ENCODE data around the gene NPSR1. TPM values are rescaled to one million over a fixed set of nuclear protein-coding genes. Genes with fewer than 3 reads are reported as not detected.
"Not testable (repeated sequence)": the region's sequence is repeated elsewhere in the genome, so short reads cannot be mapped to it uniquely, and the experiment has no call there.

NPSR1 gene, protein sequence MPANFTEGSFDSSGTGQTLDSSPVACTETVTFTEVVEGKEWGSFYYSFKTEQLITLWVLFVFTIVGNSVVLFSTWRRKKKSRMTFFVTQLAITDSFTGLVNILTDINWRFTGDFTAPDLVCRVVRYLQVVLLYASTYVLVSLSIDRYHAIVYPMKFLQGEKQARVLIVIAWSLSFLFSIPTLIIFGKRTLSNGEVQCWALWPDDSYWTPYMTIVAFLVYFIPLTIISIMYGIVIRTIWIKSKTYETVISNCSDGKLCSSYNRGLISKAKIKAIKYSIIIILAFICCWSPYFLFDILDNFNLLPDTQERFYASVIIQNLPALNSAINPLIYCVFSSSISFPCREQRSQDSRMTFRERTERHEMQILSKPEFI
- total RNA-seq (2014; rRNA removed; shearing (Covaris generic)), result not detected in 2 replicates

DNA sequence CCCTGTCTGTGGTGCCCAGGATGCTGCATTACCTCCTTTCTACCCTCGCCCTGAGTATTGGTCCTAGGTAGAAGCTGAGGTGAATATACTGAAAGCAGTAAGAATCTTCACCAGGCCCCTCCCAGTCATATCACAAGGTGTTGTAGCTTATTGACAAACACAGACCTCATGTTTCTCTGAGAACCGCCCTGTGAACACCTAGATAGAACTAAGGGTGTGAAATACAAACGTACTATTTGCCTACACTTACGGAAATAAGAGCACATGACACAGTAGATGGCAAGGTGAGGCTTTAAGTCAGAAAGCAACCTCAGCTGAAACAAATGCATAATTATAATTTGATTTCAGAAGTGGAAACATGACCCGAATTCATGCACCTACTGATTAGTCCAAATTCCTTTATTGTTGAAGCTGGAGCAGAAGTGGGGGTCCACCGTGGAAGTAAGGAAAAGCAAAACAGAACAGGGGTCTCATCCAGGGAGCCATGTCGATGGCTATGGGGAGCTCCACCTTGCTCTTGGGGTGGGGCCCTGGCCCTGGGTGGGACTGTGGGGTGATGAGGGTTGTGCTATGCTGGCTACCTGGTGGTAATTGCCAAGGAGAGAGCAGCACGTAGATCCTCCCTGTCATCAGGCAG is at the start of gene NPSR1:
NPSR1 (plus strand) TSS at position 587 of the 637 bp plus-strand sequence. CDS start 195 bp downstream, outside the sequence.
- Histone ChIP-seq H3K27ac (no peak within 1 kb of the TSS), H3K9me3 (replicated peaks) (no peaks in the 10 kb centered on the region)

DNA sequence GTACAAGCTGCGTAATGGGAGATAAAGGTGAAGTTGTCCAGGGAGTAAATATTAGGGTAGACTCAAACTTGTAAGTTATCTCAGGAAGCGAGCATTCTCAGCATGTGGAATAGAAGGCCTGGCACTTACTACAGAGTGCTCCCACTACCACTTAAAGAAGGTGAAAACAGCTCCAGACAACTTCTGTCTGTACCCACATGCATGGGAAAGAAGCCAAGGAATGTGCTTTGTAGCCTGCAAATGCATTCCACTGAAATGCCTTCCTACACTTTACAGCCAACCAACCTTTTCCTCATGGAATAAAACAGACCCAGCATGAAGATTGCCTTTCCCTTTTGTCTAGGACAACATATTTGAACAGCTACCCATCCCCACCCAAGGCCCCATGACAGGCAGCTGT is 45.4 kb upstream of the NPSR1 start:
- Histone ChIP-seq H3K36me3 (no peaks in the 10 kb centered on the region), H3K27ac (no peak overlapping the region), H3K9me3 (replicated peaks) (no peaks in the 10 kb centered on the region), H3K4me1 (replicated peaks) (no peaks in the 10 kb centered on the region), H3K27me3 (replicated peaks) (no peaks in the 10 kb centered on the region), H3K4me3 (no peak overlapping the region)
- DNase-seq (ENCODE audit: low read depth in 1 of 2, low spot score in 2 of 2), result no peak

More for the DNA sequence above, at the start of gene NPSR1:
- H3K4me1 ChIP-seq (replicated peaks), result no peaks in the 10 kb centered on the region
- no peak within 1 kb of the TSS for H3K4me3 ChIP-seq
- no peaks in the 10 kb centered on the region for H3K27me3 ChIP-seq (replicated peaks)
- no peak for DNase-seq (ENCODE audit: low read depth in 1 of 2, low spot score in 2 of 2)
- no peaks in the 10 kb centered on the region for H3K36me3 ChIP-seq

DNA sequence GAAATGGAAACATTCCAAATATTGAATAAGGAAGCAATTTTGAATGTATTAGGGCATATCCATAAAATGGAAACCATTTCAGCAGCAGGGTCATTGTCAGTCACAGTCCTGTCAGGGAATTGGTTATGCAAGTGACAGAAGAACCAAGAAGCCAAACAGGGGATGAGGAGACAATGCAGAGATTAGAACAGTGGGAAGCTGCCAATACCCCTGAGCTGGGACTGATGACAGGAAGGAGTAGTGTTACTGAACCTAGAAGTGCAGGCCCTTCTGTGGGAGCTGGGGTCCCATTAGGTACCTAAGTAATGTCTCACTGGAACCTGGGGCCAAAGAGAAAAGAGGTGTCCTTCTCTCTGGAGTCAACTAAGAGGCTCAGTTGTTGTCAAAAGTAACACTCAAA is 37.6 kb upstream of the NPSR1 start:
- H3K27ac ChIP-seq, result no peak overlapping the region
- no peak overlapping the region for H3K4me3 ChIP-seq
- no peaks in the 10 kb centered on the region for H3K4me1 ChIP-seq (replicated peaks)
- no peak for DNase-seq (ENCODE audit: low read depth in 1 of 2, low spot score in 2 of 2)
- H3K9me3 ChIP-seq (replicated peaks), result no peaks in the 10 kb centered on the region
- H3K36me3 ChIP-seq, result no peaks in the 10 kb centered on the region
- no peaks in the 10 kb centered on the region for H3K27me3 ChIP-seq (replicated peaks)

DNA sequence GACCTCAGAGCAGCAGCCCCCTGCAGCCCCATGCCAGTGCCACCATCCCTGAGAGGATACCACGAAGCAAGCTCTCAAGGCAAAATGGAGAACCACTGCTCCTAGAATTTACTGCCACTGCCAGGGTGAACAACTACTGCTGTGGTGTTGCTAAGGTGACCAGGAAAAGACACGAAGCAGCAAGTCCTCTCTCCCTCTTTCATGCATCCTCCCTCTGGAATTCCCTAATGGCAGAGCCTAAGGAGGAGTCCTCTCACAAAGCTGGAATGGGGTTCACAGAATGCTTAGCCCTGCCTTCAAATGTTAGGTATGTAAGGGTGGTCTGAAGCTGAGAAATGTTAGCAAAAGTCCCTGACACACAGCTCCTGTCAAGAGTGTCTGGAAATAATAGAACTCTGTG is 35.8 kb upstream of the NPSR1 start:
- DNase-seq (ENCODE audit: low read depth in 1 of 2, low spot score in 2 of 2), result no peak

DNA sequence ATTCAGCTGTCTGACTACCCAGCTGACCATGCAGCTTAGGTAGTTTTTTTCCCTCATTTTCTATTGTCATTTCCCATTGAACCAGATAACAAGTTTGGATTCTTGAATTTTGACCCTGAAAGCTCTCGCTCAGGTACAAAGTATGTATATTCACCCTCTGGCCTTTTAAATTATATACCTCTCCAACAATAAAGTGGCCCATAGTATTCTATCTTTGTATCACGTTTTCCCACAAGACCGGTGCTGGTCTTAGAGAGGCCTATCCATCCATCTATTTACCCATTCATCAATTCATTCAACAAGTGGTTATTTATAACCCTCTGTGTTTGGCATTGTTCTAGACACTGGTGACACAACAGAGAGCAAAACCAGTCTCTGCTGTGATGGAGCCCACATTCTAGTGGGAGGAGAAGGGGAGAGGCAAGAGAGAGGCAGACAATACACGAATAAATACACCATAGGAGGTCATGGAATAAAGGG is 35.2 kb upstream of the NPSR1 start:
- no peak for DNase-seq (ENCODE audit: low read depth in 1 of 2, low spot score in 2 of 2)
- H3K27me3 ChIP-seq (replicated peaks), result no peaks in the 10 kb centered on the region
- no peaks in the 10 kb centered on the region for H3K9me3 ChIP-seq (replicated peaks)
- H3K36me3 ChIP-seq, result no peaks in the 10 kb centered on the region
- H3K4me3 ChIP-seq, result no peak overlapping the region
- H3K4me1 ChIP-seq (replicated peaks), result no peaks in the 10 kb centered on the region
- H3K27ac ChIP-seq, result no peak overlapping the region

More for the DNA sequence above, 35.8 kb upstream of the NPSR1 start:
- Histone ChIP-seq H3K9me3 (replicated peaks) (no peaks in the 10 kb centered on the region), H3K36me3 (no peaks in the 10 kb centered on the region), H3K27me3 (replicated peaks) (no peaks in the 10 kb centered on the region), H3K27ac (no peak overlapping the region), H3K4me3 (no peak overlapping the region), H3K4me1 (replicated peaks) (no peaks in the 10 kb centered on the region)

DNA sequence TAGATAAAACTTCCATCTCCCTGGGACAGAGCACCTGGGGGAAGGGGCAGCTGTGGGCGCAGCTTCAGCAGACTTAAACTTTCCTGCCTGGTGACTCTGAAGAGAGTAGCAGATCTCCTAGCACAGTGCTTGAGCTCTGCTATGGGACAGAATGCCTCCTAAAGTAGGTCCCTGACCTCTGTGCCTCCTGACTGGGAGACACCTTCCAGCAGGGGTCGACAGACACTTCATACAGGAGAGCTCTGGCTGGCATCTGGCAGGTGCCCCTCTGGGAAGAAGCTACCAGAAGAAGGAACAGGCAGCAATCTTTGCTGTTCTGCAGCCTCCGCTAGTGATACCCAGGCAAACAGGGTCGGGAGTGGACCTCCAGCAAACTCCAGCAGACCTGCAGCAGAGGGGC is 29.4 kb upstream of the NPSR1 start:
- not testable (repeated sequence) for H3K27me3 ChIP-seq (replicated peaks); H3K36me3 ChIP-seq; H3K27ac ChIP-seq; H3K9me3 ChIP-seq (replicated peaks); DNase-seq (ENCODE audit: low read depth in 1 of 2, low spot score in 2 of 2); H3K4me1 ChIP-seq (replicated peaks); H3K4me3 ChIP-seq

DNA sequence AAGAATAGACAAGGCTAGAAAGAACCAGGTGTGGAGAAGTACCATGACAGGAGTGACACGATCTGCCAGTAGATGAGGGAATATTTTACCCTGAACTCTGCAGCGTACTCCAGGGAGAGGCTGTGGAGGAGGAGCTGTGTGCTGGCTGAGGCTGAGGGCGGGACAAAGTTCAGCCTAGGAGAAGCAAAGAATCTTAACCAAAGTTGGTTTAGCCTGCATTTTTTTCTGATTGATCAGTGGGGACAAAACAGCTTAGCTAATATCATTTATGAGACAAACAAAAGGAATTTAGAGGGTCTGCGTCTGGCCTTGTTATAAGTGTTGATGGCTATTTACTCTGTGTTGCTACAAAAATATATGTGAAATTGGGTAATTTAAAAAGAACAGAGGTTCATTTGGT is 5.2 kb upstream of the NPSR1 start:
- Histone ChIP-seq H3K9me3 (replicated peaks) (no peaks in the 10 kb centered on the region), H3K4me1 (replicated peaks) (no peaks in the 10 kb centered on the region), H3K27me3 (replicated peaks) (no peaks in the 10 kb centered on the region), H3K36me3 (no peaks in the 10 kb centered on the region), H3K4me3 (no peak overlapping the region), H3K27ac (no peak overlapping the region)
- DNase-seq (ENCODE audit: low read depth in 1 of 2, low spot score in 2 of 2), result no peak

DNA sequence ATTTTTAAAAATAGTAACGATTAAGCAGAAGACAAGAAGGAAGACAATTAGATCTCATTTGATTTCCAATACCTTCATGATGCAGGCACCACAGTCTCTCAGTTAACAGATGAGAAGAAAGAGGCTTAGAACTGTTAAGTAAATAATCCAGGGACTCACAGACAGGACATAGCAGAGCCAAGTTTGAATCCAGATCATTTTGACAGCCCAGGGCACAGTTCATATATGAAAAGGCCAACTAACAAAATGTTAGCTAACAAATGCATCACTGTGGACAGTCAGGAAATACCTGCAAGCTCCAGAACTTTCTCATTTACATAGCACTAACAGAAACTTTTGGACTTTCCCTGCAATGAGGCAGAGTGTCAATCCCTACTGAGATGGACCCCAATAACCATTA is 4.2 kb upstream of the NPSR1 start:
- Histone ChIP-seq H3K36me3 (no peaks in the 10 kb centered on the region), H3K4me3 (no peak overlapping the region), H3K4me1 (replicated peaks) (no peaks in the 10 kb centered on the region), H3K9me3 (replicated peaks) (no peaks in the 10 kb centered on the region), H3K27me3 (replicated peaks) (no peaks in the 10 kb centered on the region), H3K27ac (no peak overlapping the region)
- no peak for DNase-seq (ENCODE audit: low read depth in 1 of 2, low spot score in 2 of 2)

DNA sequence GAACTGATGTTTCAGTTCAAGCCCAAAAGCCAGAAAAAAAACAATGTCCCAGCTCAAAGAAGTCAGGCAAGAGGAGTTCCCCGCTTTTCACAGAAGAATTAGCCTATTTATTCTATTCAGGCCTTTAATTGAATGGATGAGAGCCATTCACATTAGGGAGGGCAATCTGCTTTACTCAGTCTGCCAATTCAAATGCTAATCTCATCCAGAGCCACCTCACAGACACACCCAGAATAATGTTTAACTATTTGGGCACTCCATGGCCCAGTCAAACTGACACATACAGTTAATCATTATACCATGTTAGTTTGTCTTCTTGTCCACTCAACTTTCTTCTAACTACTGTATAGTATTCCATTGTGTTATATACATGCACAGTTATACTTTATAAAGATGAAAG is 2.6 kb upstream of the NPSR1 start:
- H3K4me1 ChIP-seq (replicated peaks), result no peaks in the 10 kb centered on the region
- H3K4me3 ChIP-seq, result no peak overlapping the region
- no peaks in the 10 kb centered on the region for H3K9me3 ChIP-seq (replicated peaks)
- no peaks in the 10 kb centered on the region for H3K27me3 ChIP-seq (replicated peaks)
- DNase-seq (ENCODE audit: low read depth in 1 of 2, low spot score in 2 of 2), result no peak
- H3K27ac ChIP-seq, result no peak overlapping the region
- no peaks in the 10 kb centered on the region for H3K36me3 ChIP-seq

DNA sequence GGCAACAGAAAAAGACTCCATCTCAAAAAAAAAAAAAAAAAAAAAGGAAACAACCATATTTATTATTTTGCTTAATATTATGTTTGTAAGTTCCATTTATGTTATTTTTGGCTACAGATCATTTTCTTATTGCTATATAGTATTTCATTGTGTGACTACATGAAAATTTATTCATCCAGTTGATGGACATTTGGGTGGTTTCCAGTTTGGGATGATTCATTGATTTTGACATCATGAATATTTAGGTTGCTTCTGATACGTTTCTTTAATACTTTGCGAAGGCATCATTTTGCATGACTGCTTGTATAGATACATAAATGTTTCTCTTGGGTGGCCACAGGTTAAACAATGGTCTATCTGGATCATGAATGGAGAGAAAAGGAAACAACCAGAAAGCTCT is 2.0 kb upstream of the NPSR1 start:
- no peaks in the 10 kb centered on the region for H3K27me3 ChIP-seq (replicated peaks)
- no peak overlapping the region for H3K27ac ChIP-seq
- no peak overlapping the region for H3K4me3 ChIP-seq

DNA sequence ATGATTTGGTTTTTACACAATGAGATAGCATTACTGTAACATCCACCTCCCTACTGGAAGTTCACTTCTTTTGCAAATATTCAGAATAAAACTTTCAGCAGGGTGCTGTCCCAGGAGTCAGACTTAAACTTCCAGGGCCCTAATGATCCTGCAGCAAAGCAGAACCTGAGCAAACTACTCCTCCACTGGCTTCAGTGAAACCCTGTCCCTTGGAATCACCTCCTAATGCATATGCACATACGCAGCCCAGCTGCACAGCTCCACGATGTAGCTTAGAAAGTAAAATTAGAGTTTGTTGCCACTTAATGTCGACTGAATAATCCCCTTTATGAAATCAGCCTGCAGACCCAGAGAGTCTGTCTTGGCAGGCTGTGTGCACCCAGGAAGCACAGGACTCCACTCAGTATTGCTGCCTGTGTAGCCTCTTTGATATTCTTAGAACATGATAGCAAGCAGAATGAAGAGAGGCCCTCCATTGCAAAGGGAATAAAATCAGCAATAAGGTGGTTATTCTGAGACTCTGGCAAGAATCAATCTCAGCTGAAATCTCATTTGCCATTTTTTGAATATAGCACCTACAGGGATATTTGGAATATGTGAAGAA is 1.6 kb downstream of the NPSR1 start:
- Histone ChIP-seq H3K27me3 (replicated peaks) (no peaks in the 10 kb centered on the region), H3K4me3 (no peak overlapping the region), H3K36me3 (no peaks in the 10 kb centered on the region), H3K4me1 (replicated peaks) (no peaks in the 10 kb centered on the region), H3K9me3 (replicated peaks) (no peaks in the 10 kb centered on the region), H3K27ac (no peak overlapping the region)
- DNase-seq (ENCODE audit: low read depth in 1 of 2, low spot score in 2 of 2), result no peak

More for the DNA sequence above, 2.0 kb upstream of the NPSR1 start:
- DNase-seq (ENCODE audit: low read depth in 1 of 2, low spot score in 2 of 2), result no peak
- no peaks in the 10 kb centered on the region for H3K4me1 ChIP-seq (replicated peaks)
- no peaks in the 10 kb centered on the region for H3K36me3 ChIP-seq
- no peaks in the 10 kb centered on the region for H3K9me3 ChIP-seq (replicated peaks)

DNA sequence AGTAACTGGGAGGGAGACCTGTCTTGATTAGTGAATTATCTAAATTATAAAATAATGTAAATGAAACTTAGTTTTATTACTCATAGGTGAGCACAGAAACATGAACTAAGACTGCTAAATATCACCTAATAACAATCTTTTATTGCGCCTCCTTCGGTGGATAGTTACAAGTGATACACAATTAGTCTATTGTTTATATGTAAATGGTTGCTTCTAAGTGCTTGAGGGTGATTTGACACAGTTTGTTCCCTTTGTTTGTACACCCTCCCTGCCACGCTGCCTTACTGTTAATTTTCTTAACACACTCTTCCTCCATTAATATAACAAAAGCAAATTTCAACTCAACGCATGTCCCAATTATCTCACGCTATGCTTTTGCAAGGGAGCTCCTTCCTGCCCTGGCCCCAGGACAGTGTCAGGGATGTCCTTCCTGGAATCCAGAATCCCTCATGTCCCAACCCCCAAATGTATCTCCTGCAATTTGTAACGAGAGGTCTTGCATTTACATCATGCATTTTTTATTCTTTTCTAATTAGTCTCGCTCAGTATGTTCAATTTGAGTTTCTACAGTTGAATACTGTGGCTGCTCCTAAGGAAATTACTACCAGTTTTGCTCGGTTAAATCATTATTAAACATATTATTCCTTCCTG is 4.2 kb downstream of the NPSR1 start:
- no peaks in the 10 kb centered on the region for H3K27me3 ChIP-seq (replicated peaks)

DNA sequence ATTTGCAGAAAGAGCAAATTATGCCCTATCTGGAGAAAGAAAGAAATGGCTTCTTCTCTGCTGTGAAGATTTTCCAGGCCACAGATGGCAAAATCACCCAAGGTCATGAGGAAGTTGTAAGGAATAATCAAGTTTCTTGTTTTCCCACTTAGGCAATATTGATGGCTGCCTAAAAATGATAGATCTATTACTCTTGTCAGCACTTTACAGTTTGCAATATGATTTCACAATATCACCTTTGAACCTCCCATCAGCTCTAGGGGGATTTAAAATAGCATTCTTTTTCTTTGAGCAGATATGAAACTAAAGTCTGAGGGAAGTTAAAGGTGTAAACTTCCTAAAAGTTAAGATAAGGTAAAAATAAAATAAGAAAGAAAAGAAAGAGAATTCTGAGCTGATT is 6.7 kb downstream of the NPSR1 start:
- Histone ChIP-seq H3K27ac (no peak overlapping the region), H3K27me3 (replicated peaks) (no peaks in the 10 kb centered on the region), H3K4me3 (no peak overlapping the region), H3K9me3 (replicated peaks) (no peaks in the 10 kb centered on the region), H3K4me1 (replicated peaks) (no peaks in the 10 kb centered on the region), H3K36me3 (no peaks in the 10 kb centered on the region)
- no peak for DNase-seq (ENCODE audit: low read depth in 1 of 2, low spot score in 2 of 2)

More for the DNA sequence above, 4.2 kb downstream of the NPSR1 start:
- no peaks in the 10 kb centered on the region for H3K4me1 ChIP-seq (replicated peaks)
- H3K27ac ChIP-seq, result no peak overlapping the region
- H3K4me3 ChIP-seq, result no peak overlapping the region
- H3K9me3 ChIP-seq (replicated peaks), result no peaks in the 10 kb centered on the region
- no peak for DNase-seq (ENCODE audit: low read depth in 1 of 2, low spot score in 2 of 2)
- H3K36me3 ChIP-seq, result no peaks in the 10 kb centered on the region

DNA sequence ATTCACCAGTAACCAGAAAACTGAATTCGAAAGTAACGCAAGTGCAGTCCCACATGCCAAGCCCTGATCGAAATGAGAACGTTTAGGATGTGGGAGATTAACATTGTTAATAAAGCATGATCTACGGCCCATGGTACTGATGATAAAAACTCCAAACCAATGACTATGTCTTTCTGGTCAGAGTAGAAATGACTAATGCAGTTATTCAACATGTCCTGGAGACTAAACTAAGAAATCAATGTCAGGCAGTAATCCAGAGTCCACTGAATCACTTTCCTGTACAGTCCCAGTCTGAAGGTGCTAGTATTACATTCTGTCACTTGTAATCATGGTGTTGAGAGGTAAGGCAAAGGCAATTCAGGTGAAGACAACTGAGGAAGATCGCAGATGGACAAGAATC is 14.4 kb downstream of the NPSR1 start:
- no peaks in the 10 kb centered on the region for H3K27me3 ChIP-seq (replicated peaks)

More for the DNA sequence above, 14.4 kb downstream of the NPSR1 start:
- no peak for DNase-seq (ENCODE audit: low read depth in 1 of 2, low spot score in 2 of 2)
- H3K36me3 ChIP-seq, result no peaks in the 10 kb centered on the region
- no peaks in the 10 kb centered on the region for H3K9me3 ChIP-seq (replicated peaks)
- H3K4me1 ChIP-seq (replicated peaks), result no peaks in the 10 kb centered on the region
- H3K4me3 ChIP-seq, result no peak overlapping the region
- H3K27ac ChIP-seq, result no peak overlapping the region
